Effector memory CD8-positive, alpha-beta T cell (primary cell): Measurements from ENCODE around the gene NR5A2.

Experiments
- ATAC-seq: fragments of 150-1000 bp; cut with Tn5 transposase; replicated peaks from 2 replicates; pipeline ENCODE4 v1.10.0; 2021; ENCODE audit warnings: mild to moderate bottlenecking, moderate library complexity
- DNase-seq, 3 experiments: peaks; one replicate each; pipeline ENCODE4 v3.0.0; 2021
- H3K27ac Mint-ChIP-seq, 2 donors: one replicate each; pipeline ENCODE4 v1.8.0; 2022; ENCODE audit warnings: mild to moderate bottlenecking in 2 of 2, mixed read lengths in 2 of 2, moderate library complexity in 2 of 2
- H3K27me3 Mint-ChIP-seq, 2 donors: one replicate each; pipeline ENCODE4 v1.8.0; 2022; ENCODE audit warnings: mixed read lengths in 2 of 2
- H3K36me3 Mint-ChIP-seq: one replicate; pipeline ENCODE4 v1.8.0; 2022; ENCODE audit warnings: mild to moderate bottlenecking, moderate library complexity, mixed read lengths; ENCODE audit not compliant: insufficient read depth
- H3K4me1 Mint-ChIP-seq, 2 donors: one replicate each; pipeline ENCODE4 v1.8.0; 2022; ENCODE audit warnings: low read depth in 2 of 2, mixed read lengths in 2 of 2
- H3K4me3 Mint-ChIP-seq, 2 donors: one replicate each; pipeline ENCODE4 v1.8.0; 2022; ENCODE audit warnings: mild to moderate bottlenecking in 2 of 2, mixed read lengths in 2 of 2, moderate library complexity in 2 of 2
- H3K9me3 Mint-ChIP-seq, 2 donors: one replicate each; pipeline ENCODE4 v1.8.0; 2022; ENCODE audit warnings: mixed read lengths in 2 of 2

Gene NR5A2

DNA sequence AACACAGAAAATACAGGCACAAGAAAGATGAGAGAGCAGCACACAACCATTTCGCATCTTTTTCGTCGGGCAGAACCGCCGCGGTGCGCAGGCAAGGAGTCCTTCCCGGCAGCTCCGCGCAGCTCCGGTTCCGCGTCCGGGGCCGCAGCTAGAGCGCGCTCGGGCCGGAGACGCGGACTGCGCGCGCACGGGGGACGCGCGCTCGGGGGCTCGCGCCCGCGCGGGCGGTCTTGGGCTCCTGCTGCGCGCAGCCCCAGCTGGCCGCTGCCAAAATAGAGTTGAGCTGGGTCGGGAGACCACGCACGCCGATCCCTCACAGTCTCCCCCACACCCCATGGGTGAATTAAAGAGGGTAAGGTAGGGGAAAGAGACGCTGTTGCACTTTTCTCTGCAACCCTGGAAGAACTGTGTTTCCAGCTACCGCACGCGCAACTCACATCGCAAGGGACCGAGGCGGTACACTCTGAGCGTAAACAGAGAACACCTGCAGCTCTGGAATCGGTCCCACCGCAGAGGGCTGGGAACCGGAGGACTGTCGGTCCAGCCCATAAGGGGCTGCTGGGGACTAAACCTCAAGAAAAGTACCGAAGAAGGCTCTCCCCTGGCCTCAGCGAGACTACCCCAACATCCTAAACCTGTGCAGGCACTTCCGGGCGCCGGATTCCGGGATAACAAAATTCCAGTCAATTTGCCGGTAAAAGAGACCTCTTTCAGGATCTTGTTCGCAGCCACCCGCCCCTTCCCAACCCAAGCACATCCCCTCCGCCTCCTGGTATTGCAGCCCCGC, 1.7 kb downstream of the NR5A2 start:
- Mint-ChIP-seq H3K4me1 (peaks cover 3 to 11% of the 10 kb centered on the region in 2 donors), H3K27me3 (peaks cover 25 to 43% of the 10 kb centered on the region in 2 donors), H3K36me3 (no peaks in the 10 kb centered on the region), H3K27ac (no peak overlapping the region), H3K4me3 (peak overlapping the region; percentile 34 to 63), H3K9me3 (no peaks in the 10 kb centered on the region)
- ATAC-seq (no peak), DNase-seq (no peak)

- H3K4me1 Mint-ChIP-seq, result peaks cover 3 to 11% of the 10 kb centered on the region in 2 donors
- H3K9me3 Mint-ChIP-seq, result no peaks in the 10 kb centered on the region
- no peak for ATAC-seq
- DNase-seq, result no peak
- no peak overlapping the region for H3K27ac Mint-ChIP-seq
- H3K27me3 Mint-ChIP-seq, result peaks cover 21 to 38% of the 10 kb centered on the region in 2 donors
- no peaks in the 10 kb centered on the region for H3K36me3 Mint-ChIP-seq
- no peak overlapping the region for H3K4me3 Mint-ChIP-seq
Measured at GRCh38 chr1:200029822-200030152, 2.3 kb downstream of the NR5A2 start.

DNA sequence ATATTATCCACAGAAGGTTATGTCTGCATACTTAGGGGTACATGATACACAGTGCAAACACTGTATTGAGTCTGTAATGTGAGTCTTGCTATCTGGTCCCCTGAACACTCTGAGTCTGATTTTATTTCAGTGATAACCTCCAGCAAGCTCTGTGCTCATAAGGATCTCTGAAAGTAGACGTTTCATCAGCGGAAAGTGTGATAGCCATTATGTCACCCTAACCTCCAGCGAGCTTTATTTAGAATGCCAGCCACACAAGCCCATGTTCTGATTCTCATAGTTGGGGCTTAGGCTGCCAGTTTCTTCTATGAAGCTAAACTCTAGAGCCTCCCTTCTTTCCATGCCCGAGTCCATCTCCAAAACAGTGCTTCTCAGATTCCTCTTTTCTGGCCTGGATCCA, 3.3 kb downstream of the NR5A2 start:
- peaks cover 6 to 11% of the 10 kb centered on the region in 2 donors for H3K4me1 Mint-ChIP-seq
- H3K36me3 Mint-ChIP-seq, result no peaks in the 10 kb centered on the region
- no peak for DNase-seq
- H3K9me3 Mint-ChIP-seq, result no peaks in the 10 kb centered on the region
- ATAC-seq, result no peak
- H3K27ac Mint-ChIP-seq, result no peak overlapping the region
- H3K27me3 Mint-ChIP-seq, result peaks cover 11 to 31% of the 10 kb centered on the region in 2 donors
- no peak overlapping the region for H3K4me3 Mint-ChIP-seq

GRCh38 chr1:200033511-200034261, 6.2 kb downstream of the NR5A2 start:
- H3K27me3 Mint-ChIP-seq, result peaks cover 0 to 25% of the 10 kb centered on the region in 2 donors
- DNase-seq (no peak), ATAC-seq (no peak)
- no peaks in the 10 kb centered on the region for H3K36me3 Mint-ChIP-seq
- H3K9me3 Mint-ChIP-seq, result no peaks in the 10 kb centered on the region
- H3K27ac Mint-ChIP-seq, result no peak overlapping the region
- peaks cover 10 to 13% of the 10 kb centered on the region in 2 donors for H3K4me1 Mint-ChIP-seq
- H3K4me3 Mint-ChIP-seq, result no peak overlapping the region

- Mint-ChIP-seq H3K9me3 (no peaks in the 10 kb centered on the region), H3K36me3 (no peaks in the 10 kb centered on the region), H3K4me3 (no peak overlapping the region), H3K27me3 (peaks cover 0 to 19% of the 10 kb centered on the region in 2 donors), H3K27ac (no peak overlapping the region), H3K4me1 (peaks cover 12 to 14% of the 10 kb centered on the region in 2 donors)
- DNase-seq (no peak), ATAC-seq (no peak)
Measured at GRCh38 chr1:200034262-200034557, 6.7 kb downstream of the NR5A2 start.

- Mint-ChIP-seq H3K4me3 (no peak overlapping the region), H3K4me1 (peaks cover 9 to 12% of the 10 kb centered on the region in 2 donors), H3K27me3 (peaks cover 0 to 15% of the 10 kb centered on the region in 2 donors), H3K9me3 (no peaks in the 10 kb centered on the region), H3K36me3 (no peaks in the 10 kb centered on the region), H3K27ac (no peak overlapping the region)
- no peak for DNase-seq
- ATAC-seq, result no peak
Measured at GRCh38 chr1:200034761-200035396, 7.4 kb downstream of the NR5A2 start.

- ATAC-seq (no peak), DNase-seq (no peak)
- peaks cover 7 to 12% of the 10 kb centered on the region in 2 donors for H3K4me1 Mint-ChIP-seq
- H3K4me3 Mint-ChIP-seq, result peak overlapping the region in 1 of 2 donors; percentile 38
- H3K27ac Mint-ChIP-seq, result no peak overlapping the region
- H3K9me3 Mint-ChIP-seq, result no peaks in the 10 kb centered on the region
- no peaks in the 10 kb centered on the region for H3K36me3 Mint-ChIP-seq
- H3K27me3 Mint-ChIP-seq, result peaks cover 0 to 15% of the 10 kb centered on the region in 2 donors
Measured at GRCh38 chr1:200035397-200035955, 8.0 kb downstream of the NR5A2 start.

GRCh38 chr1:200035956-200036618, 8.6 kb downstream of the NR5A2 start:
- Mint-ChIP-seq H3K27me3 (peaks cover 0 to 15% of the 10 kb centered on the region in 2 donors), H3K9me3 (no peaks in the 10 kb centered on the region), H3K4me1 (peaks cover 7 to 12% of the 10 kb centered on the region in 2 donors), H3K27ac (no peak overlapping the region), H3K4me3 (peak overlapping the region; percentile 38 to 43), H3K36me3 (no peaks in the 10 kb centered on the region)
- ATAC-seq (no peak), DNase-seq (no peak)

DNA sequence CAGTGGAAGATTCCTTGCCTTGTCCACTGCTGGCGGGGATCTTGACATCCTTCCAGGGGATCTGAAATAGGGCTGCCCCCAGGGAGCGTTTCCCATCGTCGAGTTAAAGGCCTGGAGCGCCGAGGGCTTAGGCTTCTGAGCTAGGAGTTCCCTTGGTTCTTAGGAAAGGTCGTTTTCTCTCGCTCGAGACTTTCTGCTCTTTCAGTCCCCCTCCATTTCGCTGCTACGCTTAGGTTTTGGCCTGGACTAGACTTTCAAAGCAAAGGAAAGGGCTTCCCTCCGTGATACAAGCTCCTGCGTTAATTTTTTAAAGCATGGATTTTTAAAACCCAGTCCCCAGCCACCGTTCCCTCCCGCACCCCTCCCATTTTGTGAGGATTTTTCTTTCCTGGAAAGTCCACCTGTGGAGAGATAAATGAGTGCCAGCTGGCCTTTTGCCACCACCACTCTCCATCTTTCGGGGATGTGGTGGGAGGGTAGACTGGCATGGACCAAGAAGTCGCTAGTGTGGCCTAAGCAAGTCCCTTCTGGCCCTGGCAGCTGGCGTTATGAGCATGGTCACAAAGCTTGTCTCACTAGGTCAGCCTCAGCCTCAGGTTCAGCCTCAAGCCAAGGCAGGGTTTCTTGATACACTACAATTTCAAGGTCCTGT, 9.2 kb downstream of the NR5A2 start:
- no peaks in the 10 kb centered on the region for H3K36me3 Mint-ChIP-seq
- H3K27me3 Mint-ChIP-seq, result peaks cover 0 to 21% of the 10 kb centered on the region in 2 donors
- H3K9me3 Mint-ChIP-seq, result no peaks in the 10 kb centered on the region
- H3K4me1 Mint-ChIP-seq, result peaks cover 7 to 16% of the 10 kb centered on the region in 2 donors
- DNase-seq, result no peak
- ATAC-seq, result no peak
- H3K27ac Mint-ChIP-seq, result no peak overlapping the region
- no peak overlapping the region for H3K4me3 Mint-ChIP-seq

- Mint-ChIP-seq H3K27ac (no peak overlapping the region), H3K36me3 (no peaks in the 10 kb centered on the region), H3K9me3 (no peaks in the 10 kb centered on the region), H3K4me1 (peaks cover 8 to 16% of the 10 kb centered on the region in 2 donors), H3K4me3 (peak overlapping the region in 1 of 2 donors; percentile 6), H3K27me3 (peaks cover 0 to 26% of the 10 kb centered on the region in 2 donors)
- no peak for ATAC-seq
- DNase-seq, result no peak
Measured at GRCh38 chr1:200037501-200037900, 10.0 kb downstream of the NR5A2 start.

DNA sequence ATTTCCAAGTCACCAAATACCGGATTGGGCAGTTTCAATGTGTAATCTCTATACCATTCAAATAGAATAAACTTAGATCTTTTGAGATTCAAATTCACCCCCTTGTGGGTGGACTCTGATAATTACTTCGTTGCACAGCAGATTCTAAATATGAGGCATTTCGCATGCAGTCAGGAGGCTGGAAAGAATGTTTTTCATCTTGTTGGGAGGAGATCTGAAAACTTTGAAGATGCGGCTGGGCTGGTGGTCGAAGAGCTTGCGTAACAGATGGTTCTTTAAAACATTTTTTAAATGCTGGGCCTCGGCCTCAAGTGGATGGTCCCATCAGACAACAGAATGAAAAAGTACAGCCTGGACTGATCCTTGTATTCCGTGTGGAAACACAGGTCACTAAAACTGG, 10.4 kb downstream of the NR5A2 start:
- Mint-ChIP-seq H3K27me3 (peaks cover 0 to 30% of the 10 kb centered on the region in 2 donors), H3K27ac (no peak overlapping the region), H3K4me3 (peak overlapping the region in 1 of 2 donors; percentile 6), H3K36me3 (peaks cover under 1% of the 10 kb centered on the region), H3K4me1 (peaks cover 12 to 19% of the 10 kb centered on the region in 2 donors), H3K9me3 (no peaks in the 10 kb centered on the region)
- no peak for DNase-seq
- no peak for ATAC-seq

GRCh38 chr1:200038325-200038980, 10.9 kb downstream of the NR5A2 start:
- H3K4me1 Mint-ChIP-seq, result peaks cover 17 to 24% of the 10 kb centered on the region in 2 donors
- ATAC-seq, result no peak
- no peak overlapping the region for H3K27ac Mint-ChIP-seq
- H3K27me3 Mint-ChIP-seq, result peaks cover 0 to 36% of the 10 kb centered on the region in 2 donors
- no peak for DNase-seq
- peak overlapping the region; percentile 70 to 74 for H3K4me3 Mint-ChIP-seq
- H3K9me3 Mint-ChIP-seq, result no peaks in the 10 kb centered on the region
- H3K36me3 Mint-ChIP-seq, result peaks cover 3% of the 10 kb centered on the region
